ENCODE results near the gene FAM163B. TPM values are rescaled to one million over a fixed set of nuclear protein-coding genes. Genes with fewer than 3 reads are reported as not detected.

Gene FAM163B
- total and polyA plus RNA-seq, 2 of the 8 experiments (the other 6 are each of a cell fraction or from before 2014, with no cell fraction given): 0.63 to 1.0 TPM

GRCh38 chr9:133628766-133629165 is 19.6 kb upstream of the FAM163B start:
- Histone ChIP-seq H3K56ac (replicated peaks; ENCODE audit: insufficient read length, low read depth, low read length) (no peak overlapping the region), H3K4me1 (replicated peaks in 1 of 4; ENCODE audit: control insufficient read depth in 3 of 4, insufficient read depth in 4 of 4, low read length in 3 of 4) (peaks cover 0 to 9% (median 3%) of the 10 kb centered on the region in 4 experiments; a peak in 4 of 7 replicates), H3K79me1 (ENCODE audit: low read depth, low read length) (no peaks in the 10 kb centered on the region), H2BK5ac (ENCODE audit: low read depth, low read length) (no peak overlapping the region), H2BK20ac (ENCODE audit: low read length) (no peak overlapping the region), H4K91ac (replicated peaks; ENCODE audit: insufficient read length, low read length) (no peak overlapping the region), H4K5ac (ENCODE audit: insufficient read length, low read depth, low read length) (no peak overlapping the region), H2AFZ (ENCODE audit: low read length) (no peak overlapping the region), H2AK5ac (ENCODE audit: low read depth, low read length) (no peak overlapping the region), H2BK12ac (ENCODE audit: low read depth, low read length) (no peak overlapping the region), H3K14ac (ENCODE audit: insufficient read length) (no peak overlapping the region), H3K79me2 (ENCODE audit: control insufficient read depth in 1 of 2, insufficient read depth in 2 of 2, low read length in 2 of 2) (no peaks in the 10 kb centered on the region), H2BK120ac (replicated peaks; ENCODE audit: low read depth, low read length) (no peak overlapping the region), H3K27me3 (replicated peaks in 1 of 4; ENCODE audit: control insufficient read depth in 3 of 4, extremely low read depth in 1 of 4, insufficient read depth in 3 of 4, low read length in 3 of 4) (no peaks in the 10 kb centered on the region), H3K4ac (replicated peaks; ENCODE audit: insufficient read length, low read depth, low read length) (no peak overlapping the region), H4K20me1 (replicated peaks in 1 of 2; ENCODE audit: control insufficient read depth in 1 of 2, insufficient read depth in 2 of 2, low read length in 2 of 2) (no peaks in the 10 kb centered on the region), H3K9ac (replicated peaks in 1 of 4; ENCODE audit: extremely low read depth in 1 of 4, low read depth in 3 of 4, low read length in 3 of 4) (no peak overlapping the region), H3K27ac (ENCODE audit: low read depth, low read length) (no peak overlapping the region), H4K8ac (ENCODE audit: extremely low read depth, insufficient read depth, low read length) (no peak overlapping the region), H3K4me3 (ENCODE audit: extremely low read depth in 1 of 4, insufficient read depth in 2 of 4, low read depth in 3 of 4, low read length in 4 of 4) (no peak overlapping the region), H3K9me3 (ENCODE audit: insufficient read depth in 2 of 2, low read depth in 1 of 2, low read length in 1 of 2) (peaks cover 6% of the 10 kb centered on the region in 2 experiments; a peak in 3 of 4 replicates), H3K36me3 (ENCODE audit: control insufficient read depth in 2 of 4, insufficient read depth in 4 of 4, low read length in 3 of 4) (no peaks in the 10 kb centered on the region), H3K23me2 (ENCODE audit: low read depth, low read length) (no peaks in the 10 kb centered on the region), H2BK15ac (ENCODE audit: low read length) (no peak overlapping the region), H3K18ac (ENCODE audit: extremely low read depth, low read length) (no peak overlapping the region), H3K4me2 (ENCODE audit: insufficient read depth in 1 of 2, low read depth in 2 of 2, low read length in 2 of 2) (no peak overlapping the region), H3K23ac (ENCODE audit: insufficient read length) (no peak overlapping the region)
- WGBS, 2 experiments (ENCODE audit: extremely low coverage in 1 of 2, insufficient coverage in 1 of 2, insufficient read length in 1 of 2, insufficient replicate concordance in 2 of 2, low coverage in 1 of 2, low lambda C conversion rate in 2 of 2, missing lambda C conversion rate in 1 of 2): 92% methylated on average over 8 of the region's 8 CpGs; no CpG with 5 or more reads in 1 of the 2 experiments
- ChIA-PET CTCF (ENCODE audit: partially characterized antibody) (interaction anchor here (0.7 to 1.3 kb wide), 4 partner anchors 11 to 142 kb away, joined by 3 to 5 read pairs (median 4); no protein-coding TSS in a partner anchor), POLR2A (ENCODE audit: partially characterized antibody) (interaction anchor here (1.2 kb wide), 1 partner anchor 13 kb away, joined by 3 read pairs; no protein-coding TSS in a partner anchor)
- TF ChIP-seq KDM1A (IDR thresholded peaks at IDR 0.05; ENCODE audit: borderline replicate concordance, low read length): no peak
- TF ChIP-seq GTF2F1 (IDR thresholded peaks at IDR 0.05; ENCODE audit: borderline replicate concordance, low read depth, low read length): no peak
- TF ChIP-seq ASH2L (IDR thresholded peaks at IDR 0.05; ENCODE audit: low read length): no peak
- TF ChIP-seq TEAD4 (IDR thresholded peaks at IDR 0.05; ENCODE audit: low read depth, low read length): no peak
- TF ChIP-seq, protein P1, sequence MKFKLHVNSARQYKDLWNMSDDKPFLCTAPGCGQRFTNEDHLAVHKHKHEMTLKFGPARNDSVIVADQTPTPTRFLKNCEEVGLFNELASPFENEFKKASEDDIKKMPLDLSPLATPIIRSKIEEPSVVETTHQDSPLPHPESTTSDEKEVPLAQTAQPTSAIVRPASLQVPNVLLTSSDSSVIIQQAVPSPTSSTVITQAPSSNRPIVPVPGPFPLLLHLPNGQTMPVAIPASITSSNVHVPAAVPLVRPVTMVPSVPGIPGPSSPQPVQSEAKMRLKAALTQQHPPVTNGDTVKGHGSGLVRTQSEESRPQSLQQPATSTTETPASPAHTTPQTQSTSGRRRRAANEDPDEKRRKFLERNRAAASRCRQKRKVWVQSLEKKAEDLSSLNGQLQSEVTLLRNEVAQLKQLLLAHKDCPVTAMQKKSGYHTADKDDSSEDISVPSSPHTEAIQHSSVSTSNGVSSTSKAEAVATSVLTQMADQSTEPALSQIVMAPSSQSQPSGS (IDR thresholded peaks at IDR 0.05; ENCODE audit: low read length): no peak
- no peak for TF ChIP-seq SUZ12 (IDR thresholded peaks at IDR 0.05; ENCODE audit: low read length)
- no peak for TF ChIP-seq NANOG (IDR thresholded peaks at IDR 0.05; ENCODE audit: insufficient read depth, low read depth, low read length, poor library complexity, severe bottlenecking)
- TF ChIP-seq KDM4A (IDR thresholded peaks at IDR 0.05; ENCODE audit: low read depth, low read length, severe bottlenecking): no peak
- no peak for TF ChIP-seq HDAC6 (IDR thresholded peaks at IDR 0.05; ENCODE audit: low read depth, low read length)
- TF ChIP-seq CHD2 (IDR thresholded peaks at IDR 0.05; ENCODE audit: low read length): no peak
- FAIRE-seq (no peak), DNase-seq (ENCODE audit: low read depth in 1 of 2, low spot score in 2 of 2) (no peak)

Measured in H1 (cell line).